ENCODE measurements around the gene VWA5B1.
"Not testable (repeated sequence)": the region's sequence is repeated elsewhere in the genome, so short reads cannot be mapped to it uniquely, and the experiment has no call there.

Gene VWA5B1

GRCh38 chr1:20290624-20291597 is at the start of gene VWA5B1:
VWA5B1 (plus strand) TSS chr1:20290875; CDS start chr1:20310602, 19,727 bp downstream.
- no peak for DNase-seq

GRCh38 chr1:20242890-20243479 is 47.7 kb upstream of the VWA5B1 start:
- DNase-seq: no peak

- DNase-seq: peak; percentile 59
Observed at GRCh38 chr1:20248971-20249612, 41.6 kb upstream of the VWA5B1 start.

GRCh38 chr1:20250340-20250989 is 40.2 kb upstream of the VWA5B1 start:
- DNase-seq: peak; percentile 35

GRCh38 chr1:20252587-20252986 is 38.1 kb upstream of the VWA5B1 start:
- DNase-seq: no peak

- DNase-seq: peak; percentile 19
Observed at GRCh38 chr1:20255666-20256065, 35.0 kb upstream of the VWA5B1 start.

GRCh38 chr1:20259646-20260045 is 31.0 kb upstream of the VWA5B1 start:
- DNase-seq: no peak

GRCh38 chr1:20261095-20261494 is 29.6 kb upstream of the VWA5B1 start:
- DNase-seq: no peak

GRCh38 chr1:20262810-20263534 is 27.7 kb upstream of the VWA5B1 start:
- no peak for DNase-seq

GRCh38 chr1:20265250-20265649 is 25.4 kb upstream of the VWA5B1 start:
- no peak for DNase-seq

- DNase-seq: no peak
Observed at GRCh38 chr1:20266141-20266540, 24.5 kb upstream of the VWA5B1 start.

- no peak for DNase-seq
Observed at GRCh38 chr1:20266642-20267041, 24.0 kb upstream of the VWA5B1 start.

- no peak for DNase-seq
Observed at GRCh38 chr1:20271498-20272400, 18.9 kb upstream of the VWA5B1 start.

- not testable (repeated sequence) for DNase-seq
Observed at GRCh38 chr1:20273716-20274115, 17.0 kb upstream of the VWA5B1 start.

GRCh38 chr1:20275319-20275925 is 15.3 kb upstream of the VWA5B1 start:
- no peak for DNase-seq

GRCh38 chr1:20276485-20277159 is 14.1 kb upstream of the VWA5B1 start:
- no peak for DNase-seq

- DNase-seq: no peak
Observed at GRCh38 chr1:20278692-20279130, 12.0 kb upstream of the VWA5B1 start.

- DNase-seq: no peak
Observed at GRCh38 chr1:20279509-20279908, 11.2 kb upstream of the VWA5B1 start.

- DNase-seq: no peak
Observed at GRCh38 chr1:20280341-20280740, 10.3 kb upstream of the VWA5B1 start.

- DNase-seq: no peak
Observed at GRCh38 chr1:20280906-20281305, 9.8 kb upstream of the VWA5B1 start.
